Upper lobe of left lung (tissue), 6 donors: ENCODE results near the gene UGT1A4. TPM values are rescaled to one million over a fixed set of nuclear protein-coding genes. Genes with fewer than 3 reads are reported as not detected.

Experiments
- ATAC-seq, 2 donors: fragments of 200-7000 bp; cut with Tn5 transposase; one replicate each; pipeline ENCODE4 v1.9.1; 2022; ENCODE audit warnings: mild to moderate bottlenecking in 2 of 2, moderate library complexity in 2 of 2; ENCODE audit not compliant: low FRiP score in 2 of 2
- DNase-seq, 2 donors: peaks; one replicate each; pipeline ENCODE4 v3.0.0-alpha.2; 2019 to 2020
- H3K27ac ChIP-seq, 4 donors: fragments of 200-600 bp; sonication (generic); one replicate each; pipeline ENCODE4 v1.5.1; 2016 to 2019
- H3K27me3 ChIP-seq, 4 donors: fragments of 200-600 bp; sonication (generic); one replicate each; pipeline ENCODE4 v1.5.1; 2017 to 2019
- H3K36me3 ChIP-seq, 4 donors: fragments of 200-600 bp; sonication (generic); one replicate each; pipeline ENCODE4 v1.5.1; 2016 to 2019
- H3K4me1 ChIP-seq, 4 donors: fragments of 200-600 bp; sonication (generic); one replicate each; pipeline ENCODE4 v1.5.1; 2018 to 2019
- H3K4me3 ChIP-seq, 4 donors: fragments of 200-600 bp; sonication (generic); one replicate each; pipeline ENCODE4 v1.5.1; 2017 to 2019; ENCODE audit warnings: mild to moderate bottlenecking in 2 of 4, moderate library complexity in 1 of 4
- H3K9me3 ChIP-seq, 4 donors: fragments of 200-600 bp; sonication (generic); one replicate each; pipeline ENCODE4 v1.5.1; 2018 to 2019
- EP300 ChIP-seq, 4 donors: sonication (generic); formaldehyde crosslinking; IDR thresholded peaks; one replicate each; pipeline ENCODE4 v1.5.1; 2017; ENCODE audit warnings: antibody characterized with exemption in 4 of 4, control low read depth in 2 of 4
- POLR2A ChIP-seq, 4 donors: fragments of 450-650 bp; IDR thresholded peaks; one replicate each; pipeline ENCODE4 v1.5.1; 2016 to 2017; ENCODE audit warnings: antibody characterized with exemption in 4 of 4, mild to moderate bottlenecking in 2 of 4
- POLR2AphosphoS5 ChIP-seq, 2 donors: sonication (generic); formaldehyde crosslinking; IDR thresholded peaks; one replicate each; pipeline ENCODE4 v1.5.1; 2017; ENCODE audit warnings: antibody characterized with exemption in 2 of 2
- WGBS, 2 donors: methylation state at CpG; one replicate each; pipeline ENCODE4 v1.1.5; 2017 to 2018; 5-methylcytosine and 5-hydroxymethylcytosine counted together
- total RNA-seq, 6 donors: library from RNA; depleted of rRNA in 4 of 6; stranded (reverse); fragments of >200 nt in 4 of 6; gene quantifications; one replicate each; pipeline versions ENCODE4 v1.1.0 to v1.2.1, GENCODE V29; 2016 to 2021
- TF ChIP-seq, protein P1 (sequence below), 6 experiments: fragments of 450-650 bp in 4 of 6; fragments of 200-600 bp in 2 of 6; sonication (generic) in 2 of 6; IDR thresholded peaks; one replicate each; pipeline ENCODE4 v1.5.1; 2016 to 2019; ENCODE audit warnings: antibody characterized with exemption in 6 of 6
- donor health status: DM: no; HTN: no; CAD: no; lungs with moderate emphysema.
- donor health status: DM: no; HTN: yes; CAD: no; lungs with severe emphysema.

The UGT1A4 gene
- under 1 TPM in 4 of 6 donors, not detected in 2; 0.14 to 0.69 (median 0.27) TPM for total RNA-seq

GRCh38 chr2:233718552-233718951 lies at the start of gene UGT1A4:
Gene UGT1A4 (plus strand): TSS chr2:233718736. CDS start chr2:233718821, 85 bp downstream.
- Histone ChIP-seq H3K4me3 (no peak within 1 kb of the TSS), H3K27ac (no peak within 1 kb of the TSS), H3K9me3 (no peaks in the 10 kb centered on the region), H3K36me3 (no peaks in the 10 kb centered on the region), H3K4me1 (no peaks in the 10 kb centered on the region), H3K27me3 (no peaks in the 10 kb centered on the region)
- WGBS, 2 donors, result 85 to 93% methylated on average over 7 of the region's 7 CpGs
- TF ChIP-seq POLR2A (IDR thresholded peaks at IDR 0.05) (no peak), POLR2AphosphoS5 (IDR thresholded peaks at IDR 0.05) (no peak), EP300 (IDR thresholded peaks at IDR 0.05) (no peak)
- TF ChIP-seq, protein P1, sequence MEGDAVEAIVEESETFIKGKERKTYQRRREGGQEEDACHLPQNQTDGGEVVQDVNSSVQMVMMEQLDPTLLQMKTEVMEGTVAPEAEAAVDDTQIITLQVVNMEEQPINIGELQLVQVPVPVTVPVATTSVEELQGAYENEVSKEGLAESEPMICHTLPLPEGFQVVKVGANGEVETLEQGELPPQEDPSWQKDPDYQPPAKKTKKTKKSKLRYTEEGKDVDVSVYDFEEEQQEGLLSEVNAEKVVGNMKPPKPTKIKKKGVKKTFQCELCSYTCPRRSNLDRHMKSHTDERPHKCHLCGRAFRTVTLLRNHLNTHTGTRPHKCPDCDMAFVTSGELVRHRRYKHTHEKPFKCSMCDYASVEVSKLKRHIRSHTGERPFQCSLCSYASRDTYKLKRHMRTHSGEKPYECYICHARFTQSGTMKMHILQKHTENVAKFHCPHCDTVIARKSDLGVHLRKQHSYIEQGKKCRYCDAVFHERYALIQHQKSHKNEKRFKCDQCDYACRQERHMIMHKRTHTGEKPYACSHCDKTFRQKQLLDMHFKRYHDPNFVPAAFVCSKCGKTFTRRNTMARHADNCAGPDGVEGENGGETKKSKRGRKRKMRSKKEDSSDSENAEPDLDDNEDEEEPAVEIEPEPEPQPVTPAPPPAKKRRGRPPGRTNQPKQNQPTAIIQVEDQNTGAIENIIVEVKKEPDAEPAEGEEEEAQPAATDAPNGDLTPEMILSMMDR (IDR thresholded peaks at IDR 0.05), result no peak
- ATAC-seq, result no peak
- DNase-seq, result peak in 1 of 2 donors; percentile 56

GRCh38 chr2:233671290-233672161 lies 47.0 kb upstream of the UGT1A4 start, which contains the start of gene UGT1A9:
Gene UGT1A9 (plus strand): TSS chr2:233671898. CDS start chr2:233671935, 37 bp downstream.
- Histone ChIP-seq H3K36me3 (no peaks in the 10 kb centered on the region), H3K27me3 (no peaks in the 10 kb centered on the region), H3K4me3 (no peak within 1 kb of the TSS), H3K9me3 (no peaks in the 10 kb centered on the region), H3K27ac (no peak within 1 kb of the TSS), H3K4me1 (no peaks in the 10 kb centered on the region)
- TF ChIP-seq POLR2A (IDR thresholded peaks at IDR 0.05), result no peak
- ATAC-seq (no peak), DNase-seq (no peak)
- 79 to 88% methylated on average over 5 of the region's 5 CpGs for WGBS, 2 donors

GRCh38 chr2:233672886-233673285 lies 45.6 kb upstream of the UGT1A4 start:
- no peak for ATAC-seq
- Histone ChIP-seq H3K27me3 (no peaks in the 10 kb centered on the region), H3K36me3 (no peaks in the 10 kb centered on the region), H3K27ac (no peak overlapping the region), H3K4me1 (no peaks in the 10 kb centered on the region), H3K9me3 (no peaks in the 10 kb centered on the region), H3K4me3 (no peak overlapping the region)
- 67 to 73% methylated on average over 3 of the region's 3 CpGs for WGBS, 2 donors
- DNase-seq, result no peak
- TF ChIP-seq EP300 (IDR thresholded peaks at IDR 0.05) (no peak), POLR2AphosphoS5 (IDR thresholded peaks at IDR 0.05) (no peak), POLR2A (IDR thresholded peaks at IDR 0.05) (no peak)
- TF ChIP-seq, protein P1 (IDR thresholded peaks at IDR 0.05), result no peak

DNA sequence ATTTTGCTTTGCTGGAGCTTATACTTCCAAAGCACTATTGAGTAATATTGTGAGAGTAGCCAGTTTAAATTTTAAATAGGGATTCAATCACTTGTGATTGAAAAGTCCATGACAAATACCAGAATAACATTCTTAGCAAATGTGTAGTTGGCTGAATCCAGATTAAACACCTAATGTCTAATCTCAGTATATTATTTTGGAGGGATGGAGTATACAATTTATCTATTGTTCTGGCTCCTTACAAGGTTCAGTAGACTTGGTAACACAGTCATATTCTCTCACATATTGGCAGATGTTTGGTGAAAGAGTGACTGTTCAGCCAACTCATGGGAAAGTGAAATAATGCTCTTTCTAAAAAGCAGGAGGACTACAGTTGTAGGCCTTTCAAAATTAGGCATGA lies 44.6 kb upstream of the UGT1A4 start:
- ATAC-seq (no peak), DNase-seq (no peak)
- no peaks in the 10 kb centered on the region for H3K9me3 ChIP-seq
- H3K4me1 ChIP-seq, result no peaks in the 10 kb centered on the region
- H3K27me3 ChIP-seq, result no peaks in the 10 kb centered on the region
- H3K36me3 ChIP-seq, result no peaks in the 10 kb centered on the region
- no peak overlapping the region for H3K4me3 ChIP-seq
- TF ChIP-seq, protein P1 (IDR thresholded peaks at IDR 0.05), result no peak
- TF ChIP-seq POLR2A (IDR thresholded peaks at IDR 0.05) (no peak), EP300 (IDR thresholded peaks at IDR 0.05) (no peak), POLR2AphosphoS5 (IDR thresholded peaks at IDR 0.05) (no peak)
- no peak overlapping the region for H3K27ac ChIP-seq

GRCh38 chr2:233674314-233674713 lies 44.2 kb upstream of the UGT1A4 start:
- Histone ChIP-seq H3K9me3 (no peaks in the 10 kb centered on the region), H3K27me3 (no peaks in the 10 kb centered on the region), H3K27ac (no peak overlapping the region), H3K4me3 (no peak overlapping the region), H3K36me3 (no peaks in the 10 kb centered on the region), H3K4me1 (no peaks in the 10 kb centered on the region)
- WGBS, 2 donors, result 61 to 76% methylated on average over 1 of the region's 1 CpG
- DNase-seq (no peak), ATAC-seq (no peak)
- no peak for TF ChIP-seq POLR2AphosphoS5 (IDR thresholded peaks at IDR 0.05)
- TF ChIP-seq, protein P1 (IDR thresholded peaks at IDR 0.05), result no peak
- TF ChIP-seq POLR2A (IDR thresholded peaks at IDR 0.05), result no peak
- TF ChIP-seq EP300 (IDR thresholded peaks at IDR 0.05), result no peak
